Memory B cell (primary cell): ENCODE results near the gene COPS7B.
"Not testable (repeated sequence)": the region's sequence is repeated elsewhere in the genome, so short reads cannot be mapped to it uniquely, and the experiment has no call there.

Source experiments
- ATAC-seq: fragments of 150-1000 bp; cut with Tn5 transposase; 2 replicates; pipeline ENCODE4 v1.10.0; 2021; ENCODE audit warnings: low read depth, mild to moderate bottlenecking, moderate library complexity
- DNase-seq, 2 donors: peaks; one replicate each; pipeline ENCODE4 v3.0.0; 2022; ENCODE audit warnings: low spot score in 2 of 2
- H3K27ac Mint-ChIP-seq: one replicate; pipeline ENCODE4 v1.8.0; 2022; ENCODE audit warnings: mild to moderate bottlenecking, moderate library complexity, mixed read lengths
- H3K27me3 Mint-ChIP-seq: one replicate; pipeline ENCODE4 v1.8.0; 2022; ENCODE audit warnings: mixed read lengths
- H3K36me3 Mint-ChIP-seq: one replicate; pipeline ENCODE4 v1.8.0; 2022; ENCODE audit warnings: mild to moderate bottlenecking, mixed read lengths
- H3K4me1 Mint-ChIP-seq: one replicate; pipeline ENCODE4 v1.8.0; 2022; ENCODE audit warnings: mixed read lengths
- H3K4me3 Mint-ChIP-seq: one replicate; pipeline ENCODE4 v1.8.0; 2022; ENCODE audit warnings: mild to moderate bottlenecking, moderate library complexity, mixed read lengths
- H3K9me3 Mint-ChIP-seq: one replicate; pipeline ENCODE4 v1.8.0; 2022; ENCODE audit warnings: mixed read lengths

COPS7B gene

DNA sequence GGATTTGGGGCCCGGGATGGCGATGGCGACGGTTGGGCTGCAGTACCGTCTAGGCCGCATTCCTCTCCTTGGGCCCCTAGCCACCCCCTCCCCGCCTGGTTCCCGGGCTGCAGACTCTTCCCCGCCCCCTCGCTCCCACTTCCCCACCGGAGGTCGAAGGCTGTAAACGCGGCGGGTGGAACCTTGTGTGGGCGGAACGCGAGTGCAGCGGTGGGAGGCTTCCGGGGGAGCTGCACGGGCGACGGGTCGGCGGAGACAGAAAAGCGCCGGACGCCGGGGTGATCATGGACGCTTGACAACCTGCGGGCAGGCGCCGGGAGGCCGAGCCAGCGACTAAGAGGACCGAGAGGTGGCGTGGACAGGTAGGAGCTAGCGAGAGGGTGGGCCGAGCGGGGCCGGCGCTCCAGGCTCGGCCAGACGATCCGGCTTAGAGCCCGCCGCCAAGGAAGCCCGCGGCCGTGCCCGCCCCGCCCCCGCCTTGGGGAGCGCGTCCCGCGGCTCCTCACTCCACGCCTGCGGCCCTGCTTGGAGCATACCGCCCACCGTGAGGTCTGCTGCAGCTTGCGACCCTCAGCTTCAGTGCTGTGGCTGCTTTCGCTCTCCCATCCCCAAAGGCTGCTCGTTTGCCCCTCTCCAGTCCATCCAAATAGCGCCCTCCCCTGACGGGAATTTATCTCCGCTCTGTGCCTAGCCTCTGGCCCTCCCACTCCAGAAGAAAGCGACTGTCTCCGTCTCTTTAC lies at the start of gene COPS7B:
TSS of gene COPS7B (plus strand) at position 269 of the 740 bp plus-strand sequence. CDS start 2,126 bp downstream, outside the sequence.
- ATAC-seq (peak; percentile 64), DNase-seq (peak; percentile 76 to 86)
- H3K9me3 Mint-ChIP-seq, result no peaks in the 10 kb centered on the region
- no peaks in the 10 kb centered on the region for H3K27me3 Mint-ChIP-seq
- H3K27ac Mint-ChIP-seq, result peak within 1 kb of the TSS; percentile 90
- H3K4me1 Mint-ChIP-seq, result peaks cover 49% of the 10 kb centered on the region
- peaks cover 10% of the 10 kb centered on the region for H3K36me3 Mint-ChIP-seq
- H3K4me3 Mint-ChIP-seq, result peak within 1 kb of the TSS; percentile 98

DNA sequence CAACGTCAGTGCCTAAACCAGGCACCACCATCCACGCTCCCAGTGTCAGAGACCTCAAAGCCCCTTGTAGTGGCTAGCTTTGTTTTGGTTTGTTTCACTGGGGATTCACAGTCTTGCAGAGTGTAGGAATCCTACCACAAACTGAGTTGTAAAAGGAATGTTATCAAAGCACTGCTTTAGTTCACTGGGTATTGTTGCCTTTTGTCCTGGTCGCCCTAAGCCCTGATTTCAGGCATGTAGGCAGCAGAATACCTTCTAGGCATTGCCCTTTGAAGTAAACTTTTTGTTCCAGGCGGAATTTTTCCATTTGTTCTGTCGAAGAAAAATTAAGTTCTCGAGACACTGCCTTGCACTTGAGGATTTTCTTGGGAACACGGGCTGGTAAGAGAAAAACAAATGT lies 48.5 kb upstream of the COPS7B start:
- peaks cover 18% of the 10 kb centered on the region for H3K36me3 Mint-ChIP-seq
- DNase-seq, result no peak
- ATAC-seq, result no peak
- no peak overlapping the region for H3K4me3 Mint-ChIP-seq
- H3K4me1 Mint-ChIP-seq, result no peaks in the 10 kb centered on the region
- no peaks in the 10 kb centered on the region for H3K27me3 Mint-ChIP-seq
- H3K9me3 Mint-ChIP-seq, result no peaks in the 10 kb centered on the region
- H3K27ac Mint-ChIP-seq, result no peak overlapping the region

DNA sequence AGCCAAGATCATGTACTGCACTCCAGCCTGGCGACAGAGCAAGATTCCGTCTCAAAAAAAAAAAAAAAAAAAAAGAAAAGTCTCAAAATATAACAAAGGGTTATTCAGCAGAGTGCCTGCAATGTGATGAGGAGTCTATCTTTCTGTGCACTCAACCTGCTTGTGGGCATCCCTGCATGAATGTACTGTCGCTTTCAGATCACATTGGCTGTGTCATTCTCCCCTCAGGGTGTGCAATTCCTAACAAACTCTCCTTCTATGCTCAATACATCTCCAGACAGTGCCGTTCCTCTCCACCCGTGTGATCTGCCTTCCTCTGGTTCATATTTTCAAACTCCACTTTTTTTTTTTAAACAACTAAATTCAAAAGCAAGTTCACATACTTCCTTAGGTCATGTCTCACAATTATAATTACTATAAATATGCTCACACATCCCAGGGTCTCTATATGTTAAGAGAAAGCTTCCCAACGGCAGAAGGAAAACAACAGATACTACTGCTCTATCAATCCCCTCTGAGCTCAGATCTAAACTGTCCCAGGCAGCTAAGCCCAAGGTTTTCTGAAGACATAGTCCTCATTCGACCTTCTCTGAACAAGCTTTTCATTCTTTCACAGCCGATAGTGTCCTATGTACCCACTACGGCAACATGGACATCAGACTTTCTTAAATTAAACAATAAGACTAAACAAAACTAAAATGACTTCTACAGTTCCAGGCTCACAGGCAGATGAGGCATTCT lies 42.7 kb upstream of the COPS7B start:
- Mint-ChIP-seq H3K27ac (no peak overlapping the region), H3K27me3 (no peaks in the 10 kb centered on the region), H3K4me1 (peaks cover 2% of the 10 kb centered on the region), H3K36me3 (peaks cover 10% of the 10 kb centered on the region), H3K4me3 (no peak overlapping the region), H3K9me3 (no peaks in the 10 kb centered on the region)
- no peak for ATAC-seq
- no peak for DNase-seq

DNA sequence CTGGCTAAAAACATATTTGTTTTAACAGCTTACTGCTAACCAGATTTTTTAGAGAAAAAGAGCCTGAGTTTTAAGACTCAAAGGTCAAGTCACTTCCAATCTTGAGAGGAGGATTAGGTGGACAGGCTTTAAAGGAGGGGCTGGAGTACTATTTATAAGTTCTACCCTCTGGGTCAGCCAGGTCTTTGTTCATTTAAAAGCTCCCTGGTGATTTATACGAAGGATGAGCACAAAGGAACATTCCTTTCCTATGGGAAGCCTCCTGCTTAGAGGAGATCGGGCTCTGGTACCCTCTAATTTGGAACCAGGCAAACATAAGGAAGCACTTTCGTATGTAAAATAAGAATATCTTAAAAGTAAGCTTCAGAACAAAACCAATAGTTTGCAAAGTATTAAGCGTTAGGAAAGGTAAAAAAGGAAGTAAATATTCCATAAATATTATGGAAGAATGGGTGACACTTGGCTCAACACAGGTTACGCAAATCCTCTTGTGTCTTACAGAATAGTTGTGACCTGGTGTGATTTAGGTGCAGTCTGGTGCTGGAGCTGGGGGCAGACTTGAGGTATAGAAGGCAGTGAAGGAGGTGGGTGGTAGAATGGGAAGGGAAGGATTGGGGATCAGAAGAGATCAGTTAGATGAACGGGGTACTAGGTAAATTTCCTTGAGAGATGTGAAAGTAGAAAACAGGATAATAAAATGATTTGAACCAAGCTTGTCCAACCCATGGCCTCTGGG lies 40.8 kb upstream of the COPS7B start:
- DNase-seq, result no peak
- Mint-ChIP-seq H3K27ac (no peak overlapping the region), H3K36me3 (peaks cover 3% of the 10 kb centered on the region), H3K4me1 (peaks cover 2% of the 10 kb centered on the region), H3K27me3 (no peaks in the 10 kb centered on the region), H3K9me3 (no peaks in the 10 kb centered on the region), H3K4me3 (no peak overlapping the region)
- ATAC-seq, result no peak

DNA sequence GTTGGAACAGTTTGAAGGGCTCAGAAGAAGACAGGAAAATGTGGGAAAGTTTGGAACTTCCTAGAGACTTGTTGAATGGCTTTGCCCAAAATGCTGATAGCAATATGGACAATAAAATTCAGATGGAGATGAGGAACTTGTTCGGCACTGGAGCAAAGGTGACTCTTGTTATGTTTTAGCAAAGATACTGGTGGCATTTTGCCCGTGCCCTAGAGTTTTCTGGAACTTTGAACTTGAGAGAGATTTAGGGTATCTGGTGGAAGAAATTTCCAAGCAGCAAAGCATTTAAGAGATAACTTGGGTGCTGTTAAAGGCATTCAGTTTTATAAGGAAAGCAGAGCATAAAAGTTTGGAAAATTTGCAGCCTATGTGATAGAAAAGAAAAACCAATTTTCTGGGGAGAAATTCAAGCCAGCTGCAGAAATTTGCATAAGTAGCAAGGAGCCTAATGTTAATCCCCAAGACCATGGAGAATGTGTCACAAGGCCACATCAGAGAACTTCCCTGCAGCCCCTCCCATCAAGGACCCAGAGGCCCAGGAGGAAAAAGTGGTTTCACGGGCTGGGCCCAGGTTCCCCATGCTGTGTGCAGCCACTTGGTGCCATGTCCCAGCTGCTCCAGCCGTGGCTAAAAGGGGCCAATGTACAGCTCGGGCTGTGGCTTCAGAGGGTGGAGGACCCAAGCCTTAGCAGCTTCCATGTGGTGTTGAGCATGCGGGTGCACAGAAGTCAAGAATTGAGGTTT lies 37.9 kb upstream of the COPS7B start:
- H3K9me3 Mint-ChIP-seq, H3K4me3 Mint-ChIP-seq, ATAC-seq, DNase-seq, H3K27ac Mint-ChIP-seq, H3K36me3 Mint-ChIP-seq, H3K27me3 Mint-ChIP-seq, H3K4me1 Mint-ChIP-seq: not testable (repeated sequence)

DNA sequence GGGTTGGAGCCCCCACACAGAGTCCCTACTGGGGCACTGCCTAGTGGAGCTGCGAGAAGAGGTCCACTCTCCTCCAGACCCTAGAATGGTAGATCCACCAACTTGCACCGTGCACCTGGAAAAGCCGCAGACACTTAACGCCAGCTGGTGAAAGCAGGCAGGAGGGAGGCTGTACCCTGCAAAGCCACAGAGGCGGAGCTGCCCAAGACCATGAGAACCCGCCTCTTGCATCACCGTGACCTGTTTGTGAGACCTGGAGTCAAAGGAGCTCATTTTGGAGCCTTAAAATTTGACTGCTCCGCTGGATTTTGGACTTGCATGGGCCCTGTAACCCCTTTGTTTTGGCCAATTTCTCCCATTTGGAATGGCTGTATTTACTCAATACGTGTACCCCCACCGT lies 37.2 kb upstream of the COPS7B start:
- not testable (repeated sequence) for H3K4me1 Mint-ChIP-seq, DNase-seq, H3K36me3 Mint-ChIP-seq, H3K9me3 Mint-ChIP-seq, H3K4me3 Mint-ChIP-seq, ATAC-seq, H3K27ac Mint-ChIP-seq, H3K27me3 Mint-ChIP-seq

DNA sequence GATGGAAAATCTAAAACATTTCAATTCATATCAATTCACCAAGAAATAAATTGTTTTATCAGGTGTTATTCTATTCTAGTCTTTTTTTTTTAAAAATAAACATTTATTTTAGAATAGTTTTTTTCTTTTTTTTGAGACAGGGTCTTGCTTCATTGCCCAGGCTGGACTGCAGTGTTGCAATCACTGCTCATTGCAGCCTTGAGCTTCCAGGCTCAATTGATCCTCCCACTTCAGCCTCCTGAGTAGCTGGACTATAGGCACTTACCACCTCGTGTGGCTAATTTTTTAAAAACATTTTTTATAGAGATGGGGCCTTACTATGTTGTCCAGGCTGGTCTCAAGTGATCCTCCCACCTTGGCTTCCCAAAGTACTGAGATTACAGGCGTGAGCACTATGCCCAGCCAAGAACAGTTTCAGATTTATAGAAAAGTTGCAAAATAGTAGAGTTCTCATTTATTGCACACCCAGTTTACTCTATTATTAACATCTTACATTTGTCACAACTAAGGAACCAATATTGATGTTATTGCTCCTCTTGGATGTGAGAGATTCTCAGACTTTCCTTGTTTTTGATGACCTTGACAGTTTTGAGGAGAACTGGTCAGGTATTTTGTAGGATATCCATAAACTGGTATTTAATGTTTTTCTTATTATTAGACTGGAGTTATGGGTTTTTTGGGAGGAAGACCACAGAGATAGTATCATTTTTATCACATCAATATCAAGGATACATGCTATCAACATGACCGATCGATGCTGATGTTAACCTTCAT lies 35.0 kb upstream of the COPS7B start:
- H3K4me3 Mint-ChIP-seq, result no peak overlapping the region
- H3K27me3 Mint-ChIP-seq, result no peaks in the 10 kb centered on the region
- H3K9me3 Mint-ChIP-seq, result no peaks in the 10 kb centered on the region
- H3K36me3 Mint-ChIP-seq, result no peaks in the 10 kb centered on the region
- H3K27ac Mint-ChIP-seq, result no peak overlapping the region
- DNase-seq, result no peak
- H3K4me1 Mint-ChIP-seq, result no peaks in the 10 kb centered on the region
- no peak for ATAC-seq

DNA sequence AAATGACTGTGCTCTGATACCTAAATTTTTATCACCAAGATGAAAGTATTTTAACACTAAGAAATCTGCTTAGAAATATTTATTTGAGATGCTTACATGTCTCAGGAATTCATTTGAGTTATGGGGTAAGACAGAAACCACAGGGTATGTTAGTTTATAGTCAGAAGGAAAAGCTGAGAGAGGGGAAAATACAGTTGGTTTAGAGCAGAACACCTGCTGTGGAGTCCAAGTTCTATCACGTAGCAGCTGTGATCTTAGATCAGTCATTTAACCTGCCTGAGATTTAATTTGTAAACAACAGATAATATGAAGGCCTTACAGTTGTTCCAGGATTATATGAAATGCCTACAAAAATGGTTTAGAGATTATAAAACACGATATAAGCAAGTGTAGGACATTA lies 34.2 kb upstream of the COPS7B start:
- H3K27ac Mint-ChIP-seq, result no peak overlapping the region
- H3K27me3 Mint-ChIP-seq, result no peaks in the 10 kb centered on the region
- H3K36me3 Mint-ChIP-seq, result no peaks in the 10 kb centered on the region
- DNase-seq (no peak), ATAC-seq (no peak)
- no peaks in the 10 kb centered on the region for H3K4me1 Mint-ChIP-seq
- no peak overlapping the region for H3K4me3 Mint-ChIP-seq
- H3K9me3 Mint-ChIP-seq, result no peaks in the 10 kb centered on the region

DNA sequence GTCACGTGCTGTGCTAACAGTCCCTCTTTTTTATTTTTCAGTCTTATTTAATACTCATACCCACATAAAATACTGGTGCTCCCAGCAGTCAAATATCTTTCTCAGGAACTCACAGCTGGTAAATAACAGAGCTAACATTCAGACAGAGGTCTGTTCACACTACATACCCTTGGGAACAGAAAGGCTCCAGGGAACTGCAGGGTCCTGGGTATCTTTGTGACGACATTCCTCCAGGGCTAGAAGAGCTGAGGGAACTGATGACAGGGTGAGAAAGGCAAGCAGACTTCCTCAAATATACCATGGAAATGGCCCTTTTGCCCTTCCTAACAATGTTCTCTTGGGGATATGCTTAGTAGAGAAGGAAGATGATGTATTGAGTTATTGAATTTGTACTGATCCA lies 24.5 kb upstream of the COPS7B start:
- H3K27ac Mint-ChIP-seq, result no peak overlapping the region
- H3K36me3 Mint-ChIP-seq, result no peaks in the 10 kb centered on the region
- no peak for ATAC-seq
- H3K27me3 Mint-ChIP-seq, result no peaks in the 10 kb centered on the region
- H3K4me3 Mint-ChIP-seq, result no peak overlapping the region
- no peak for DNase-seq
- H3K9me3 Mint-ChIP-seq, result no peaks in the 10 kb centered on the region
- H3K4me1 Mint-ChIP-seq, result peaks cover 6% of the 10 kb centered on the region

DNA sequence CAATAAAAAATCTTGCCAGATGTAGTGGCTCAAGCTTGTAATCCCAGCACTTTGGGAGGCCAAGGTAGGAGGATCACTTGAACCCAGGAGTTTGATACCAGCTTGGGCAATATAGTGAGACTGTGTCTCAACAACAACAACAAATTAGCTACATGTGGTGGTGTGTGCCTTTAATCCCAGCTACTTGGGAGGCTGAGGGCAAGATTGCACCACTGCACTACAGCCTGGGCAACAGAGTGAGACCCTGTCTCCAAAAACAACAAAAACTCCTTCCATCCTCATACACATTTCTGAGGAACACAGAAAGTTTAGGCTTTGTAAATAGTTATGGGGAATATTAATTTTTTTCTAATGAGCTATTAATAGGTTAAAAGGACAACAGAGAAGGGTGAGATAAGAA lies 22.1 kb upstream of the COPS7B start:
- no peaks in the 10 kb centered on the region for H3K9me3 Mint-ChIP-seq
- no peak for ATAC-seq
- H3K4me1 Mint-ChIP-seq, result peaks cover 6% of the 10 kb centered on the region
- no peak overlapping the region for H3K27ac Mint-ChIP-seq
- H3K4me3 Mint-ChIP-seq, result no peak overlapping the region
- DNase-seq, result no peak
- peaks cover 2% of the 10 kb centered on the region for H3K36me3 Mint-ChIP-seq
- H3K27me3 Mint-ChIP-seq, result no peaks in the 10 kb centered on the region

DNA sequence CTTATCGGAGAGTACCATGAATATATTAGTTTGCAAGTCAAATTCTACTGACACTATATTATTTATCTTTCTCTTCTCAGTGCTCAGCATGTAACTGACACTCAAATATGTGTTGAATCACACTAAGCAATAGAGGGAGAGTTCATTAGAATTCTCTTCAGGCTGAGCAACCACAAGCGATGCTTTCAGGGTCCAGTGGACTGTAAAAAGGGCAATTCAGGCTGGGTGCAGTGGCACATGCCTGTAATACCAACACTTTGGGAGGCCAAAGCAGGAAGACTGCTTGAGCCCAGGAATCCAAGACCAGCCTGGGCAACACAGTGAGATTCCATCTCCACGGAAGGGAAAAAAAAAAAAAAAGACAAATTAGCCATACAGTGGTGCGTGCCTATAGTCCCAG lies 21.5 kb upstream of the COPS7B start:
- Mint-ChIP-seq H3K36me3 (peaks cover 2% of the 10 kb centered on the region), H3K4me1 (peaks cover 6% of the 10 kb centered on the region), H3K27me3 (no peaks in the 10 kb centered on the region), H3K9me3 (no peaks in the 10 kb centered on the region), H3K4me3 (no peak overlapping the region), H3K27ac (no peak overlapping the region)
- no peak for ATAC-seq
- DNase-seq, result no peak

DNA sequence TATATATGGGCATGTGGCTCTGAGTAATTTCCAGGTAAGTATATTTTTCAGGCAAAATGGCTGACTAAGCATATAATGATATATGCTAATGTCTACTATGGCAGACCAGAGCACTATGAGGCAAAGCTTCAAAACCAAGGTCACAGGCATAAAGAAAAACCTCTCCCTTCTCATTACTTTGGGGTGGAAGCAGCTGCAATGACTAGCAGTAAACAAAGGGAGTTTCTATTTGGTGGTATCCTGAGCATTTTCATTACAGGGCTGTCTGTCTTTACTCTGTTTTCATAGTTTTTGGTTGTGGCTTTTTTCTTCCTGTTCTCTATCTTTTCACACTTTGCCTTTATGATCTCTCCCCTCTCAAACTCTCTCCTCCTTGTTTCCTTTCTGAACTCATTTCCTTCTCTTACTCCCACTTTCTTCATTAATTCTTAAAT lies 20.7 kb upstream of the COPS7B start:
- no peaks in the 10 kb centered on the region for H3K9me3 Mint-ChIP-seq
- H3K36me3 Mint-ChIP-seq, result peaks cover 2% of the 10 kb centered on the region
- DNase-seq (no peak), ATAC-seq (no peak)
- H3K27ac Mint-ChIP-seq, result no peak overlapping the region
- H3K4me1 Mint-ChIP-seq, result peaks cover 6% of the 10 kb centered on the region
- H3K4me3 Mint-ChIP-seq, result no peak overlapping the region
- H3K27me3 Mint-ChIP-seq, result no peaks in the 10 kb centered on the region
